Skeletal muscle tissue (tissue), 4 donors: ENCODE results near the gene IMP4. TPM values are rescaled to one million over a fixed set of nuclear protein-coding genes. Genes with fewer than 3 reads are reported as not detected.

Experiments
- H3K27ac ChIP-seq: one replicate; pipeline ENCODE4 v1.7.0; 2013; ENCODE audit warnings: mild to moderate bottlenecking, low read depth, low read length, inconsistent platforms
- H3K27me3 ChIP-seq, 3 donors: one replicate each; pipeline ENCODE4 v1.7.0; 2013; ENCODE audit warnings: low read length in 3 of 3; ENCODE audit not compliant: control insufficient read depth in 3 of 3, insufficient read depth in 3 of 3
- H3K36me3 ChIP-seq, 3 donors: one replicate each; pipeline ENCODE4 v1.7.0; 2013; ENCODE audit warnings: low read length in 3 of 3; ENCODE audit not compliant: control insufficient read depth in 3 of 3, insufficient read depth in 3 of 3
- H3K4me1 ChIP-seq, 3 donors: one replicate each; pipeline ENCODE4 v1.7.0; 2013; ENCODE audit warnings: low read length in 3 of 3, mild to moderate bottlenecking in 3 of 3; ENCODE audit not compliant: control insufficient read depth in 3 of 3, insufficient read depth in 3 of 3
- H3K4me3 ChIP-seq, 3 donors: one replicate each; pipeline ENCODE4 v1.7.0; 2013; ENCODE audit warnings: low read length in 3 of 3
- H3K9ac ChIP-seq, 3 donors: one replicate each; pipeline ENCODE4 v1.7.0; 2013; ENCODE audit warnings: low read length in 3 of 3, mild to moderate bottlenecking in 3 of 3, moderate library complexity in 2 of 3, low read depth in 1 of 3
- H3K9me3 ChIP-seq, 3 donors: one replicate each; pipeline ENCODE4 v1.7.0; 2013; ENCODE audit warnings: low read length in 3 of 3; ENCODE audit not compliant: control insufficient read depth in 3 of 3
- total RNA-seq: library from RNA; depleted of rRNA; stranded (reverse); fragments of >200 nt; gene quantifications from one replicate; pipeline ENCODE4 v1.2.3, GENCODE V29; 2014
- donor health status: Osteomylitis.

IMP4 gene
- total RNA-seq, 1 donor from 2014 or later: 32.9 TPM

DNA sequence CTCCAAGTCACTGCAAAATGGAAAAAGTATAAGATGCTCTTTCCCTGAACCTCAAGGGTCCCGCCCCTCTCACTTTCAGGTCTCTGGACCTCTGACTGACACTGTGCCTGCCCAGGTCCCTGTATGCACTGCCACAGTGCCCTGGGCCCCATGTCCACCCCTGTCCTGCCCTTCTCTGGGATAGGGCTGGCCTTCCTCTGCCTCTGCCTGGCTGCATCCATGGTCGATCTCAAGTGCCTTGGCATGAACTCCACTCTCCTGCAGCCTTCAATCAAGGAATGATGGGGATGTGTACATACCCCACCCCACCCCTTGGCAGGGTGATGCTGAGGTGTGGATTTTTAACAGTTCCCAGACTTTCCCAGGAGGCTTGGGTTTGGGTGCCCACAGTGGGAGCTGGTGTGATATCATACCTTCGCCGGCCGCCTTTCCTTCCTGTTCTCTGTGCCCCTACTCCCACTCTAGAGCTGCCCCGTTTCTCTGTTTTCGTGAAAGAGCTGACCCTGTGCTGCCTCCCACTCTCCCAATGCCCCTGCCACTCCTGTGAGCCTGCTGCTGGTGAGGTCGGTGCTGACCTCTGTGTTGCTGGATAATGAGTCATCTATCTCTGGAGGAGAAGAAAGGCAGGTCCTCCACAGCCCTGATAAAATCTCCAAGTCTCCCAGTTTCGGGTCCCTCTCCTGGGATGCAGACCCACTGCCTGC, 32.0 kb downstream of the IMP4 start:
- Histone ChIP-seq H3K9me3 (no peaks in the 10 kb centered on the region), H3K4me1 (peaks cover 16 to 28% (median 27%) of the 10 kb centered on the region in 3 donors), H3K27ac (no peak overlapping the region), H3K36me3 (peaks cover 0 to 16% (median 8%) of the 10 kb centered on the region in 3 donors), H3K4me3 (no peak overlapping the region), H3K27me3 (peaks cover 0 to 14% (median 13%) of the 10 kb centered on the region in 3 donors), H3K9ac (no peak overlapping the region)

DNA sequence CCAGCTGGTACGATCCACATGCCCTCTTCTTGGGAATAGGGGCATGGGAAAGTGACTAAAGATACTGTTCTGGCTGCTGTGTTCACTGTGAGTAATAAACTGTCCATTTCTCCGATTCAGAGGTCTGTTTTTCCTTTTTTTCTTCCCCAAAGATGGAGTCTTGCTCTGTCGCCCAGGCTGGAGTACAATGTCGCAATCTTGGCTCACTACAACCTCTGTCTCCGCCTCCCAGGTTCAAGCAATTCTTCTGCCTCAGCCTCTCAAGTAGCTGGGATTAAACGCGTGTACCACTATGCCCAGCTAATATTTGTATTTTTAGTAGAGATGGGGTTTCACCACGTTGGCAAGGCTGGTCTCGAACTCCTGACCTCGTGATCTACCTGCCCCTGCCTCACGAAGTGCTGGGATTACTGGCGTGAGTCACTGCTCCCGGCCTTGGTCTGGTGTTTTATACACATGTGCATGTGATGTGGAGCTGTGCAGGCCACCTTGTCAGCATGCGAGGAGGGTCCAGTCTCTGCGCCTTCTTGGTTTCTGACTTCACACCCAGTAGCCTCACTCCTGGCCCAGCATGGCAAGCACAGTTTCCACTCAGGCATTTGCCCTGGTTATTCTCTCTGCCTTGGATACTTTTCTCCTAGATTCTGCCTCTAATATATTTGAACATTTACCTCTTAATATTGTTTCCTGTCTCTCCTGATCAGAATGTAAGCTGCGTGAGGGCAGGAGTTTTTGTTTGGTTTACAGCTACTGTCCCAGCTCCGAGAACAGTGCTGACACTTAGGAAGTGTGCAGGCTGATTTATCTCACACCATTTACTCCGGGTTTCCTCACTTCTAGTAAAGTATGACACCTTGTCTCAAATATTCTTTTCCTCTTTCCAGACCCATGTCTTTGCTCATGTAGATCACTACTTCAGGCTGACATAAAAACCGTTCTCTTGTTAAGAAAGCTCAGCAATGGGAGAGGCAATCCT, 32.9 kb downstream of the IMP4 start:
- Histone ChIP-seq H3K9me3 (no peaks in the 10 kb centered on the region), H3K27me3 (peaks cover 0 to 14% (median 13%) of the 10 kb centered on the region in 3 donors), H3K4me3 (no peak overlapping the region), H3K27ac (no peak overlapping the region), H3K9ac (no peak overlapping the region), H3K4me1 (peaks cover 17 to 28% (median 27%) of the 10 kb centered on the region in 3 donors), H3K36me3 (peaks cover 0 to 8% (median 5%) of the 10 kb centered on the region in 3 donors)

DNA sequence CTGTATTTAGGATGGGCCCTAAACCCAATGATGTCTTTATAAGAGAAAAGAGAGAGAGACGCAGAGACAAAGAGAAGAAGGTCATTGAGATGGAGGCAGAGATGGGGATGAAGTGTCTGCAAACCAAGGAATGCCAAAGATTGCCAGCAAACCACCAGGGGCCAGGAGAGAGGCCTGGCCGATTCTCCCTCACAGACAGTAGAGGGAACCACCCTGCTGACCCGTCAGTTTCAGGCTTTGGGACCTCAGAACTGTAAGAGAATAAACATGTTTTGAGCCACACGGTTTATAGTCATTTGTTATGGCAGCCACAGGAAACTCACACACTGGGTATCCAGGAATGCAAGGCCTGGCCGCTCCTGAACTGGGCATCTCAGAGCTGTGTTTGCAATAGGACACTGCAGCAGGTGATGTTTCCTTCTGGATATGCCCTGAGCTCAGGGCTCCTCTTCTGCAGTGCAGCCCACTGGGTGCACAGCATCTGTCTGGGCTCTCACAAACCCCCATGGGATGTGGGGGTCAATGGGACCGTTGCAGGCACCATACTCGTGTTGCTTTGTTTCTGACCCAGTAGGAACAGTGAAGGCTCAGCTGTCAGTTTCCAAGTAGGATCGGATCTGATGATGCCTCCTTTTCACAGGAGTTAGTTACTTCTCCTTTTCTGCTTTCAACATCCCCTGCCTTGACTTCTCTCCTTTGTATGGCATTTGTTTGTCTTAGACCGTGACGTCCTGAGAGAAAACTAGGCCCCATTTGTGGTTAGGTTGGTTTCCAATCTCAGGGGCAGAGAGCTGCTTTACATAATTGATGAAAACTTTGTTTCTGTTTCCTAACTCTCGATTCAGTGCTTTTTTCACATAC, 34.0 kb downstream of the IMP4 start:
- no peak overlapping the region for H3K27ac ChIP-seq
- no peak overlapping the region for H3K4me3 ChIP-seq
- H3K9me3 ChIP-seq: no peaks in the 10 kb centered on the region
- peaks cover 0 to 6% (median 3%) of the 10 kb centered on the region in 3 donors for H3K36me3 ChIP-seq
- H3K4me1 ChIP-seq: peaks cover 11 to 21% (median 19%) of the 10 kb centered on the region in 3 donors
- peaks cover 0 to 14% (median 13%) of the 10 kb centered on the region in 3 donors for H3K27me3 ChIP-seq
- H3K9ac ChIP-seq: no peak overlapping the region

DNA sequence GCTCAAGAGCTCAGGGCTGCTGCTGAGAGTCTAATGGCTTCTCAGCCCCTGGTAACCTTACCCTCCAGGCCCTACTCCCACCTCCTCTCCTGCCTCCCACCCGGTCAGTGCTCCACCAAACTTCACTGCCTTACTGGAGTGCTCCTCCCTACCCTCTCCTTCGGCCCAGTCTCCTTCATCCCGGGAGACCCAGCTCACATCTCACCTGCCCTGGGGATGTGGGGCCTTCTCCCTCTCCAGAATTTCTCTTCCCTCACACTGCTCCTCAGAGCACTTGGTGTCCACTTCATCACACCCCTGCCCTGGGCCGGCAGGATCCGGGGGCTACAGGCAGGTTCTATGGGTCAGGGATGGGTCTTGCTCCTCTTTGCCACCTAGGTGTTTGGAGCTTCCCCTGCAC, 34.8 kb downstream of the IMP4 start:
- Histone ChIP-seq H3K9ac (no peak overlapping the region), H3K4me3 (no peak overlapping the region), H3K4me1 (peaks cover 11 to 16% (median 15%) of the 10 kb centered on the region in 3 donors), H3K36me3 (peaks cover 0 to 6% (median 5%) of the 10 kb centered on the region in 3 donors), H3K9me3 (no peaks in the 10 kb centered on the region), H3K27ac (no peak overlapping the region), H3K27me3 (peaks cover 0 to 14% (median 13%) of the 10 kb centered on the region in 3 donors)

DNA sequence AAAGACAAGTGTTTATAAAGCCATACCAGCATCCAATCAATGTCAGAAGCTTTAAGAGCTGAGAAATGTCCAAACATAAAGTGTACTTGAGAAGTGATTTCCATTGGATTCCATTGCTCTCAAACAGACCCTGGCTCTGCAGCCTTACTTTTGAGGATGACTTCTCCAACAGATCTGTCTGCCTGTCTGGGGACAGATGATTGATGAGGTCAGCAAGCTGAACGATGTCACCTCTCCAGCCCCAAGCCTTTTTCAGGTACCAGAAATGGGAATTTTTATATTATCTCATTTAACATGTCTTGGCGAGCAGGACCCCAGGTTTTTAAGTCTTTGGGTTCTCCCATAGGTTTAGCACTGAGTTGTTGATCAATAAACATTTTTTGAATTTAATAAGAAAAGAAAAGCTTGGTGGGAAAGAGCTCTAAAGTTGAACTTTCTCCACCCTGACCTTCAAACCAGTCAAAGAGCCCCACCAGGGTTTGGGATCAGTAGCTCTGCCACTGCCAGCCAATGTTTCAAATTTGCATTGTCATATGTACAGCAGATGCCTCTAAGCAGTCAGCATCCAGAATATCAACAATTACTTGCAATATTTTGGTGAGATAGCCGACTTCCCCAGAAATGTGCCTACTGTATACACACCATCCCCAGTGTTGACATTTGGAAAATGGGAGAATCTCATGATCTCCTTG, 35.7 kb downstream of the IMP4 start:
- Histone ChIP-seq H3K27me3 (peaks cover 0 to 7% (median 5%) of the 10 kb centered on the region in 3 donors), H3K9ac (no peak overlapping the region), H3K4me3 (no peak overlapping the region), H3K4me1 (peaks cover 6 to 8% (median 6%) of the 10 kb centered on the region in 3 donors), H3K9me3 (no peaks in the 10 kb centered on the region), H3K27ac (no peak overlapping the region), H3K36me3 (peaks cover 0 to 6% (median 5%) of the 10 kb centered on the region in 3 donors)

DNA sequence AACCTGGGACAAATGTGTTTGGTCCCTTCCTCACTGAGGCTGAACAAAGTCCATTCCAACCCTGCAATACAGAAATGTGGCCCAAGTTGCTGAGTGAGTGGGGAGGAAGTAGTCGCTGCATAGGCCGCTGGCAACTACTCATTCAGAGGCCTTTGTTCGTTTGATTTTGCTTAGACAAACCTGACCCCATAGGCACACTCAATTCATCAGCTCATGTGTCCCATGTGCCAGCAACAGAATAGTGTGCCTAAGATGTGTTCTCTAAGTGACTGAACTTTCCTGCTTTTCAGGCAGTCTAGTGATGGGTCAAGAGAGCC, 36.2 kb downstream of the IMP4 start:
- no peaks in the 10 kb centered on the region for H3K9me3 ChIP-seq
- peaks cover 3 to 4% (median 4%) of the 10 kb centered on the region in 3 donors for H3K4me1 ChIP-seq
- no peak overlapping the region for H3K27ac ChIP-seq
- H3K4me3 ChIP-seq: no peak overlapping the region
- peaks cover 0 to 6% (median 5%) of the 10 kb centered on the region in 3 donors for H3K36me3 ChIP-seq
- H3K9ac ChIP-seq: no peak overlapping the region
- peaks cover 0 to 3% (median 0%) of the 10 kb centered on the region in 3 donors for H3K27me3 ChIP-seq

DNA sequence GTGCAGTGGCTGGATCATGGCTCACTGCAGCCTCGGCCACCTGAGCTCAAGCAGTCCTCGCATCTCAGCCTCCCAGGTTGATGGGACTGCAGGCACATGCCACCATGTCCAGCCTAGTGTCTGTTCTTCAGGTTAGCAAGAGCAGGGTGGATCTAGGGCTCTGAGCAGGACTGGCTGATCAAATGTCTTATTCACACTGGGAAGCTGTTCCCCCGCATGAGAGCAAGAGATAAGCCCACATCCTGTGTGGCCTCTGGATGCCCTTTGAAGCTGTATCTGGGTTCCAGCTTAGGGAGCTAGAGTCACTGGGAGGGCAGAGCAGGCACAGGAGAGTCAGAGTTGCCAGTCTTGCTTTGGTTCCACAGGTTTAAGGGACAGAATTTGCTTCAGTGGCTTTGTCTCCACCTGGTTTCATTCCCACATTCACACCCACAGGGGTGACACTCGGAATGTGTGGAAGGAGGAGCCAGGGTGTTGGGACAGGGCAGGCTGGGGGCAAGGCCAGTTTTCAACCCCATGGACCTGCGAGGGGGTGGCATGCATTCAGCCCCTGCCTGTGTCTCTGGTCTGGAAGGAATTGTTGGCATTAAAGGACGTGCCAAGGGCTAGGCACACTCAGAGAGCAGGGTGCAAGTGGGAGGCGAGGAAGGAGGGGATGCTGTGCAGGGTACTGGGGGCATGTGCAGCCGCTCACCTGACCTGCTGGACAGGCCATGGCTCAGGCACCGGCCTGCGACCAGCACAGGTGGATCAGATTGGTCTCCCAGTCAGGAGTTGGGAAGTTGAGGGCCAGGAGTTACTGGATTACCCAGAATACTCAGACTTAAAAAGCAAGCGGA, 37.6 kb downstream of the IMP4 start:
- Histone ChIP-seq H3K9ac (no peak overlapping the region), H3K36me3 (peaks cover 0 to 6% (median 5%) of the 10 kb centered on the region in 3 donors), H3K9me3 (no peaks in the 10 kb centered on the region), H3K27ac (no peak overlapping the region), H3K27me3 (no peaks in the 10 kb centered on the region), H3K4me3 (no peak overlapping the region), H3K4me1 (peaks cover 0 to 2% (median 0%) of the 10 kb centered on the region in 3 donors)

DNA sequence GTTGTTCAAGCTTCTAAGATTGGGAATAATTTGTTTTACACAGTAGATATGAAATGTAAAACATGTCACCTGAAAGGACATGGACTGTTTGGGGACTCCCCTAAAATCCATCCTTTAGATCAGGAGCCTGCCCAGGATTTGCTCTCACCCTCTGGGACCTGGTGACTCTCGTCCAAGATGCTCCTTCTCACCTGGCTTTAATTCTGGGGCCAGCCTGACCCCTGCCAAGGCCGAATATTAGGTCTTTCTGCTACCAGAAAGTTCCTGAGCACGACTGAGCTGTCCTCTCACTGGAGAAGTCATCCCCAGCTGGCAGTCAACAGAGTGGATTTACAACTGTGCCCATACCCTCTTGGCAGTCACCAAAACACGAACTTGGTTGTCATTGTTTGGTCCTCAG, 38.4 kb downstream of the IMP4 start:
- Histone ChIP-seq H3K36me3 (peaks cover 0 to 2% (median 0%) of the 10 kb centered on the region in 3 donors), H3K9ac (no peak overlapping the region), H3K4me3 (no peak overlapping the region), H3K27me3 (no peaks in the 10 kb centered on the region), H3K4me1 (peaks cover 0 to 2% (median 0%) of the 10 kb centered on the region in 3 donors), H3K27ac (no peak overlapping the region), H3K9me3 (no peaks in the 10 kb centered on the region)
